ENCODE measurements around the gene ABCD1. TPM values are rescaled to one million over a fixed set of nuclear protein-coding genes. Genes with fewer than 3 reads are reported as not detected.
"Not testable (repeated sequence)": the region's sequence is repeated elsewhere in the genome, so short reads cannot be mapped to it uniquely, and the experiment has no call there.

Gene ABCD1
- total RNA-seq, 1 experiment from 2014 or later = 9.1 TPM

DNA sequence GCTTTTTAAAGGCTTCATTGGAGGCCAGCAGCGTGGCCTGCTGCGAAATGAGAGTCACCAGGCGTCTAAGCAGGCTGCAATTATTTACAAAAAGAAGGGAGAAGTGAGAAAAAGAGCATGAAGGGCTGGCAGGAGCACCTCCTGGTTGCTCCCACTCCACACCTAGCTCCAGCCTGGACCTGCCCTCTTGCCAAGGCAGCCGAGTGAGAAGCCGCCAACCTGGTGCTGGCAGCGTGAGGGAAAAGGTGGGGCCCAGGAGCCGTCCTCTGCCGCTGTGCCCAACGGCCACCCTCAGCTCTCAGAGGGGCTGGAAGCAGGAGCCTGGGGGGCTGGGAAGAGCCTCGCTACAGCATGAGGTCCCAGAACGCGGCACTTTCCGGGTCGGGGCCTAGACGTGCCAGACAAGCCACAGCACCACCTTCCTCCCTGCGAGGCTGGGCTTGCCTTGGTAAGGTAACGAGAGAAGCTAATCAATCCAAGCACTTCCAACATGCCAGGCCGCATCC is 20.6 kb upstream of the ABCD1 start (continued):
- TF ChIP-seq, protein P1, sequence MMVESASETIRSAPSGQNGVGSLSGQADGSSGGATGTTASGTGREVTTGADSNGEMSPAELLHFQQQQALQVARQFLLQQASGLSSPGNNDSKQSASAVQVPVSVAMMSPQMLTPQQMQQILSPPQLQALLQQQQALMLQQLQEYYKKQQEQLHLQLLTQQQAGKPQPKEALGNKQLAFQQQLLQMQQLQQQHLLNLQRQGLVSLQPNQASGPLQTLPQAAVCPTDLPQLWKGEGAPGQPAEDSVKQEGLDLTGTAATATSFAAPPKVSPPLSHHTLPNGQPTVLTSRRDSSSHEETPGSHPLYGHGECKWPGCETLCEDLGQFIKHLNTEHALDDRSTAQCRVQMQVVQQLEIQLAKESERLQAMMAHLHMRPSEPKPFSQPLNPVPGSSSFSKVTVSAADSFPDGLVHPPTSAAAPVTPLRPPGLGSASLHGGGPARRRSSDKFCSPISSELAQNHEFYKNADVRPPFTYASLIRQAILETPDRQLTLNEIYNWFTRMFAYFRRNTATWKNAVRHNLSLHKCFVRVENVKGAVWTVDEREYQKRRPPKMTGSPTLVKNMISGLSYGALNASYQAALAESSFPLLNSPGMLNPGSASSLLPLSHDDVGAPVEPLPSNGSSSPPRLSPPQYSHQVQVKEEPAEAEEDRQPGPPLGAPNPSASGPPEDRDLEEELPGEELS (CRISPR knock-in tag; IDR thresholded peaks at IDR 0.05) = no peak
- TF ChIP-seq IRF2 (CRISPR knock-in tag; IDR thresholded peaks at IDR 0.05; ENCODE audit: borderline replicate concordance, low read depth) (no peak), RORB (CRISPR knock-in tag; IDR thresholded peaks at IDR 0.05) (no peak)

GRCh38 chrX:153704631-153705402 is 19.8 kb upstream of the ABCD1 start:
- CTCF ChIA-PET = interaction anchor here (0.8 kb wide), 1 partner anchor 19 kb away, joined by 8 read pairs; no protein-coding TSS in a partner anchor
- H3K27me3 Mint-ChIP-seq (ENCODE audit: low read depth); POLR2A ChIA-PET; ATAC-seq; H3K27ac Mint-ChIP-seq; DNase-seq (ENCODE audit: low spot score); H3K4me3 Mint-ChIP-seq; H3K4me1 Mint-ChIP-seq; H3K36me3 Mint-ChIP-seq; H3K9me3 Mint-ChIP-seq: not testable (repeated sequence)

GRCh38 chrX:153705403-153706060 is 19.1 kb upstream of the ABCD1 start:
- H3K36me3 Mint-ChIP-seq; H3K4me3 Mint-ChIP-seq; H3K4me1 Mint-ChIP-seq; H3K27me3 Mint-ChIP-seq (ENCODE audit: low read depth); H3K9me3 Mint-ChIP-seq; POLR2A ChIA-PET; H3K27ac Mint-ChIP-seq: not testable (repeated sequence)
- CTCF ChIA-PET = interaction anchor here (0.8 to 1.3 kb wide), 2 partner anchors 20 to 36 kb away, joined by 4 to 8 read pairs; no protein-coding TSS in a partner anchor
- DNase-seq (ENCODE audit: low spot score) (peak; percentile 16), ATAC-seq (peak; percentile 61)

DNA sequence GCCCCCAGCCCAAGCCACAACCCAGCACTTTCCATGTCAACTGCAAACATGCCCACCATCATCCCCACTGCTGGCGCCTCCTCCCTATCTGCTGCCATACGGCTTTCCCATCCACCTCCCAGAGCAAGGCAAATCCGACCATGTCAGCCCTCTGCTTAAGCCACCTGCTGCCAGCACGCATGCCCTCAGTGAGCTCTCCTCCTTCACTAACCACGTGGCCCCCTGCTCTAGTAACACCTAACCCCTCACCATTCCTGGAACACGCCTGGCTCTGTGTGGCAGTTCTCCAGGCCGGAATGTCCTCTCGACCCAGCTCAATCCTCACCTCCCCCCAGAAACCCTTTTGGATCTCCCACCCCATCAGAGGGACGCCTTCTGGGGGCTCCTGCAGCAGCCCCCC is 17.9 kb upstream of the ABCD1 start:
- DNase-seq (ENCODE audit: low spot score) (no peak), ATAC-seq (no peak)
- Mint-ChIP-seq H3K4me3 (no peak overlapping the region), H3K27ac (no peak overlapping the region; the same call in 1 of the 2 replicates), H3K36me3 (peaks cover 12% of the 10 kb centered on the region; the same call in 1 of the 2 replicates), H3K4me1 (0 out of 2 replicates have a peak, but pooled peaks cover 3% of the 10 kb centered on the region), H3K9me3 (no peaks in the 10 kb centered on the region), H3K27me3 (ENCODE audit: low read depth) (no peaks in the 10 kb centered on the region)
- ChIA-PET POLR2A (no interaction called here), CTCF (no interaction called here)
- TF ChIP-seq ZNF232 (CRISPR knock-in tag; IDR thresholded peaks at IDR 0.05) (no peak), CREM (CRISPR knock-in tag; IDR thresholded peaks at IDR 0.05) (no peak), SP1 (CRISPR knock-in tag; conservative IDR thresholded peaks at IDR 0.05) (no peak), GABPB1 (CRISPR knock-in tag; IDR thresholded peaks at IDR 0.05) (no peak), HMGA2 (CRISPR knock-in tag; IDR thresholded peaks at IDR 0.05) (no peak), E2F5 (CRISPR knock-in tag; IDR thresholded peaks at IDR 0.05) (no peak), ATF1 (CRISPR knock-in tag; IDR thresholded peaks at IDR 0.05) (no peak), ZNF416 (CRISPR knock-in tag; IDR thresholded peaks at IDR 0.05) (no peak), ZNF263 (CRISPR knock-in tag; IDR thresholded peaks at IDR 0.05; ENCODE audit: low read depth) (no peak), ZNF532 (CRISPR knock-in tag; IDR thresholded peaks at IDR 0.05; ENCODE audit: borderline replicate concordance) (no peak), NFYB (CRISPR knock-in tag; conservative IDR thresholded peaks at IDR 0.05; ENCODE audit: low read depth) (no peak)
- TF ChIP-seq, protein P2, sequence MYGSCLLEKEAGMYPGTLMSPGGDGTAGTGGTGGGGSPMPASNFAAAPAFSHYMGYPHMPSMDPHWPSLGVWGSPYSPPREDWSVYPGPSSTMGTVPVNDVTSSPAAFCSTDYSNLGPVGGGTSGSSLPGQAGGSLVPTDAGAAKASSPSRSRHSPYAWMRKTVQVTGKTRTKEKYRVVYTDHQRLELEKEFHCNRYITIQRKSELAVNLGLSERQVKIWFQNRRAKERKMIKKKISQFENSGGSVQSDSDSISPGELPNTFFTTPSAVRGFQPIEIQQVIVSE (CRISPR knock-in tag; IDR thresholded peaks at IDR 0.05; ENCODE audit: borderline replicate concordance) = no peak
- TF ChIP-seq, protein P1 (CRISPR knock-in tag; IDR thresholded peaks at IDR 0.05) = no peak
- TF ChIP-seq, protein P3, sequence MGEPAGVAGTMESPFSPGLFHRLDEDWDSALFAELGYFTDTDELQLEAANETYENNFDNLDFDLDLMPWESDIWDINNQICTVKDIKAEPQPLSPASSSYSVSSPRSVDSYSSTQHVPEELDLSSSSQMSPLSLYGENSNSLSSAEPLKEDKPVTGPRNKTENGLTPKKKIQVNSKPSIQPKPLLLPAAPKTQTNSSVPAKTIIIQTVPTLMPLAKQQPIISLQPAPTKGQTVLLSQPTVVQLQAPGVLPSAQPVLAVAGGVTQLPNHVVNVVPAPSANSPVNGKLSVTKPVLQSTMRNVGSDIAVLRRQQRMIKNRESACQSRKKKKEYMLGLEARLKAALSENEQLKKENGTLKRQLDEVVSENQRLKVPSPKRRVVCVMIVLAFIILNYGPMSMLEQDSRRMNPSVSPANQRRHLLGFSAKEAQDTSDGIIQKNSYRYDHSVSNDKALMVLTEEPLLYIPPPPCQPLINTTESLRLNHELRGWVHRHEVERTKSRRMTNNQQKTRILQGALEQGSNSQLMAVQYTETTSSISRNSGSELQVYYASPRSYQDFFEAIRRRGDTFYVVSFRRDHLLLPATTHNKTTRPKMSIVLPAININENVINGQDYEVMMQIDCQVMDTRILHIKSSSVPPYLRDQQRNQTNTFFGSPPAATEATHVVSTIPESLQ (CRISPR knock-in tag; IDR thresholded peaks at IDR 0.05) = no peak
